HG03103 (cell line): ENCODE data around the gene ZSCAN29.
"Not testable (repeated sequence)": the region's sequence is repeated elsewhere in the genome, so short reads cannot be mapped to it uniquely, and the experiment has no call there.

ENCODE experiments used
- ATAC-seq: cut with Tn5 transposase; IDR thresholded peaks from one replicate; pipeline ENCODE4 v1.9.1; 2021; ENCODE audit warnings: low read depth; ENCODE audit not compliant: unreplicated experiment

ZSCAN29 gene

DNA sequence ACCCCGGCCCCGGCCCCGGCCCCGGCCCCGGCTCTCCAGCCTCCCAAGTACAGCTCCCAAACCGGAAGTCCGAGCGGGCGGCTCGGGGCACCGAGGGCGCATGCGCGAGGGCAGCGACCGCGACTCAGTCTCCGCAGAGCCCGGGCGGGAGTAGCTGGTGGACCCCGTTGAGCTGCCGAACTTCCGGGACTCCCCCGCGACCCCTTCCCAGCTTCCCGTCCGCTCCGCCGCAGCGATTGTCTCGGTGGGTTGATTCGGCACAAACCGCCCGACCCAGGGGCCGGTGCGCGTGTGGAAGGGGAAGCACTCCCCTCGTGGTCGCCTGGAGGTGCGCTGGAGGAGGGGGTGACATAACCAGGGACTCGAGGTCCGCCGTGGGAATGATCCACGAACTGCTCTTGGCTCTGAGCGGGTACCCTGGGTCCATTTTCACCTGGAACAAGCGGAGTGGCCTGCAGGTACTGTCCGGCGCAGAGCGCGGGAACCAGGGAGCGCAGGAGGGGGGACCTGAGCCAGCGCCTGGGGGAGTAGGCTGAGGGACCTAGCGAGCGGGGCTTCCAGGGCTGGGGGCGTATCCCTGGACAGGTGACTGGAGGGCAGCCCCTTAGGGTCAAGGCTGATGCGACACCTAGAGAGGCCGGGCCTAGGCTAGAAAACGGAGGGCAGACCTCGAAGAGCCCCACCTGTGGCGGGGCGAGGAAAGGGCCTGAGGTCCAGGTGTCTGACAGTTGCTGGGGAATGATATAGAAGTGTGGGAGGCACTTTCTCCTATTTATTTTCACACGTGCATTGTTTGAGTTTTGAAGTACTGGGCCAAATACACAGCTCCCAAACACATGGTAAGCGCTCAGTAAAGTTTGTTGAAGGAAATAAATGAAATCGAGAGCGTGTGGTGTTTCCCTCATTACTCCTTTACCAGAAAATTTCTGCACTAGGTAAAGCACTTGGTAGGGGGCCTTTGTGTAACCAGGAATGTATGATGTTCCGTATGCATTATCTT, at the start of gene ZSCAN29, which contains the start of gene TUBGCP4:
Gene ZSCAN29, minus strand, starts transcription at position 69 of the 1,000 bp plus-strand sequence. CDS start 1,130 bp downstream, outside the sequence.
Gene TUBGCP4, plus strand, starts transcription at position 127 of the 1,000 bp plus-strand sequence. Its CDS starts 254 bp downstream, at position 381.
- ATAC-seq, result peak; percentile 70

DNA sequence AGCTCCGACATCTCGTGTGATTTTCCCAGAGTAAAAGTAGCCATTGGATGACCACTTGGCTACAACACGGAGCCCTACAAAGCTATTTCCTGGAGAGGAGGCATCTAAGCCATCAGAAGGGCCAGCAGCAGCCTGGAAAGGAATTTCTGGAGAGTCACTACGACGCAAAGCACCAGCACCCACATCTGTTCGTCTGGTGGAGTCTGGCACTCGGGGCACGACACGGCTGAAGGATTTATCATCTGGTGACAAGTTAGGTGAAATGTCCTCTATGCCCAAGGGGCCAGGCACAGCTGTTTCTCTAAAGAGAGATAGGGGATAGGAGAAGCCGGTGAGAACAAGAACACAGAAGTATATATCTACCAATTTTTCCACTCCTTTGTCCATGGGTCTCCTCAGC, 49.6 kb upstream of the ZSCAN29 start:
- no peak for ATAC-seq

DNA sequence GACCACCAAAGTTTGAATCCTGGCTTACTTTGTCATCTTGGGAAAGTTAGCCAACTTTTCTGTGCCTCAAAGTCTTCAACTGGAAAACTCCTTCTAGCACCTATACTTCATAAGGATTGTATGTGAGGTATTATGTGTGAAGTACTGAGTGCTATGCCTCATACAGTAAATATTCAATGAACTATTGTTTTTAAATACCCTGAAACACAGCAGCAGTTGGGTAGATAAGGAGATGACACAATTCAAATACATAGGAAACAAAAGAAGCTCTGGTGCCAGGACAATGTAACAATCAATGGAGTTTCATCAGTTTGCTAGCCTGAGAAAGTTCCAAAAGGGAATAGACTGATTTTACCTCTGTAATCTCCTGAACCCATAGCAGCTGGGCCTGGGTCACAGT, 43.4 kb upstream of the ZSCAN29 start:
- no peak for ATAC-seq

GRCh38 chr15:43412096-43412495, 41.3 kb upstream of the ZSCAN29 start:
- ATAC-seq, result no peak

- ATAC-seq, result no peak
Observed at GRCh38 chr15:43410572-43411214, 39.9 kb upstream of the ZSCAN29 start.

GRCh38 chr15:43408789-43409188, 37.9 kb upstream of the ZSCAN29 start:
- ATAC-seq, result no peak

- ATAC-seq, result no peak
Observed at GRCh38 chr15:43406808-43407207, 36.0 kb upstream of the ZSCAN29 start.

GRCh38 chr15:43406189-43406588, 35.3 kb upstream of the ZSCAN29 start:
- no peak for ATAC-seq

GRCh38 chr15:43404130-43404529, 33.3 kb upstream of the ZSCAN29 start:
- ATAC-seq, result no peak

GRCh38 chr15:43403616-43404015, 32.8 kb upstream of the ZSCAN29 start:
- ATAC-seq, result no peak

GRCh38 chr15:43402255-43402654, 31.4 kb upstream of the ZSCAN29 start:
- ATAC-seq, result no peak

DNA sequence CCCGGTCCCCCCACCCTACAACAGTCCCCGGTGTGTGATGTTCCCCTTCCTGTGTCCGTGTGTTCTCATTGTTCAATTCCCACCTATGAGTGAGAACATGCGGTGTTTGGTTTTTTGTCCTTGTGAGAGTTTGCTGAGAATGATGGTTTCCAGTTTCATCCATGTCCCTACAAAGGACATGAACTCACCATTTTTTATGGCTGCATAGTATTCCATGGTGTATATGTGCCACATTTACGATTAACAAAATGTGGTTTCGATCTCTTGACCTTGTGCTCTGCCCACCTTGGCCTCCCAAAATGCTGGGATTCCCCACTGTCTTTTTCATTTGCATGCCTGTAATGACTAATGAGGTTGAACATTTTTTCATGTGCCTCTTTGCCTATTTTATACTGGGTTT, 22.7 kb upstream of the ZSCAN29 start:
- ATAC-seq, result not testable (repeated sequence)

GRCh38 chr15:43390723-43391122, 19.9 kb upstream of the ZSCAN29 start:
- ATAC-seq, result no peak

DNA sequence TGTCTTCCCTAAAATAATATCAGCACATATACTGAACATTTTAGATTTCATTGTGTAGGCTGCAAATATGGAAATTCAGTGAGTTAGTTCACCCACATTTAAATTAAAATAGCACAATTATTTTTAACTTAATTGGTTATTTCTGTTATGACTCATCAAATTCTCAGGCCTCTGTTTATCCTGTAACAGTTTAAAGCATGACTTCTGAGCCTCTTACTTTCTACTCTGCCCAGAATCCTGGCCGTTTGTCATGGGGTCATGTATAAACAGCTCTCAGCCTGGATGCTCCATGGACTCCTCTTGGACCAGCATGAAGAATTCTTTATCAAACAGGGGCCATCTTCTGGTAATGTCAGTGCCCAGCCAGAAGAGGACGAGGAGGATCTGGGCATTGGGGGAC, 12.2 kb upstream of the ZSCAN29 start:
- ATAC-seq, result no peak

GRCh38 chr15:43382310-43382709, 11.5 kb upstream of the ZSCAN29 start:
- no peak for ATAC-seq

- no peak for ATAC-seq
Observed at GRCh38 chr15:43378601-43379000, 7.8 kb upstream of the ZSCAN29 start.

DNA sequence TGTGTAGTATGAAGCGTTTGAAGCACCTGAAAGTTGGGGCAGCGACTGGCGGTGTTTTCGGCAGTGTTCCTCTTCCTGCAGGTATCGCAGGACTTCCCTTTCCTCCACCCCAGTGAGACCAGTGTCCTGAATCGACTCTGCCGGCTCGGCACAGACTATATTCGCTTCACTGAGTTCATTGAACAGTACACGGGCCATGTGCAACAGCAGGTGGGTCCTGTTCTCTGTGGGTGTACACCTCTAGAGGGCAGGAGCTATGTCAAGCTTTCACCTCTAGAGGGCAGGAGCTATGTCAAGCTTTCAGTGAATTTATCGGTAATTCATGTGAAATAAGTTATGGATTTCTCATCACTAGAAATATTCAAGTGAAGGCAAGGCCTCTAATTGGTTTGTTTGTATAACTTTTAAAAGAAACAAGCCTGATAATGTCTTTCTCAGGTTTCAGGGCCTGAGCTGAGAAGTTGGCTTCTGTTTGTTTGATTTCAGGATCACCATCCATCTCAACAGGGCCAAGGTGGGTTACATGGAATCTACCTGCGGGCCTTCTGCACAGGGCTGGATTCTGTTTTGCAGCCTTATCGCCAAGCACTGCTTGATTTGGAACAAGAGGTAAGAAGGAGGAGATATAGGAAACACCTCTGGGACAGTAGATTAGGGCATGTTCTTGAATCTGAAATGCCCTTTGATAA, 5.3 kb upstream of the ZSCAN29 start:
- no peak for ATAC-seq

DNA sequence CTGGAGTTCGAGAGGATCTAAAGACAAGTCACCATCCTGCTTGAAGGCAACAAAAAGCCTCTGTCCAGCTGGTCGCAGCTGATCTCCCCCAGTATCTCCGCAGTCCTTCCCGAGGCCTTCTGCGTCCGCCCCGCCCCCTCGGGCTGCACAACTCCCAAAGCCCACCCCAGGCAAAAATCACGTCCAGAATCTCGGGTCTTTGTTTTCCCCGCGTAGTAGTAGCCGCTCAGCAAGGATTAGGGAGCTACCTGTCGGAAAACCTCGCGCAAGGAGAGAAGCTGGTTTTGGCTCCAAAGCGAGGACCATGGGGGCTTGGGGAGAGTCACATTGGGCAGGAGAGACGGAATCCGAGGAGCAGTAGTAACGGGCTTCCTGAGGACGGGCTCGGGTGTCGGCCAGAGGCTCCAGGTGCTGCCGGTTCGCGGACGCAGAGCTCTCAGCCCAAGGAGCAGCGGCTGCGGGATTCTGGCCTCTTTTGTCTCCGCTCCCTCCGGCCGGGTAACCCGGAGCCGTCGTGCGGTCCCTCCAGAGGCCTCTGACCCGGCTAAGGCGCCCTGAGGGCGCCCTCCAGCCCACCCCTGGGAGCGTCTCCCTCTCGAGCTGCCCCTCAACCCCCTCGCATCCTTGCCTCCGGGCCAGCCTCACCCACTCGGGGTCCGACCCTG, 401 bp downstream of the ZSCAN29 start:
- peak; percentile 28 for ATAC-seq

DNA sequence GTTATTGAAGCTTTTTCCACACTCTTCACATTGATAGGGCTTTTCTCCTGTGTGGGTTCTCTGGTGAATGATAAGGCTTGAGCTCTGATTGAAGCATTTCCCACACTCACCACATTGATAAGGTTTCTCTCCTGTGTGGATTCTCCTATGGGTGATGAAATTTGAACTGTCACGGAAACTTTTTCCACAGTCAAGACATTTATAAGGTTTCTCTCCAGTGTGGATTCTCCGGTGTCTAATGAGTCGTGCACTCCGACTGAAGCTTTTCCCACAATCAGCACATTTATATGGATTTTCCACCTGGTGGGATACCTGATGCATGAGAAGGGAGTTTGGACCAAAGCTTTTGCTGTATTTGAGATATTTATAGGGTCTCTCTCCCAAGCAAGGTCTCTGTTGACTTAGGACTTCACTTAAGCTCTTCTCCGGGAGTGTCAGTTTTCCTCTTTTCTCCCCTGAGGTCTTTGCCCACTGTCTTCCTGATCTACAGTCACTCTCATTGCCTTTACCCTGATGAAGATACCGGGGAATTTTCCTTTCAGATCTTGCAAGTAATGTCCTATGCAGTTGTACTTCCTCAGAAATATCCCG, 9.4 kb downstream of the ZSCAN29 start:
- ATAC-seq, result no peak

GRCh38 chr15:43360821-43361220, 10.0 kb downstream of the ZSCAN29 start:
- ATAC-seq, result no peak
